H9 (cell line): ENCODE data around the gene CRACR2A. TPM values are rescaled to one million over a fixed set of nuclear protein-coding genes. Genes with fewer than 3 reads are reported as not detected.

Experiments
- DNase-seq: peaks from one replicate; pipeline ENCODE4 v3.0.0-alpha.2; 2017
- H2AFZ ChIP-seq: one replicate; pipeline ENCODE4 v1.6.1; 2013; ENCODE audit warnings: mild to moderate bottlenecking, low read length, control low read depth, moderate library complexity
- H2AK5ac ChIP-seq: 2 replicates; pipeline ENCODE4 v1.6.1; 2013; ENCODE audit warnings: low read length, control low read depth, mixed read lengths; ENCODE audit not compliant: insufficient read length
- H2BK120ac ChIP-seq: one replicate; pipeline ENCODE4 v1.6.1; 2013; ENCODE audit warnings: low read depth, mild to moderate bottlenecking, low read length, control low read depth, inconsistent platforms; ENCODE audit not compliant: poor library complexity, severe bottlenecking
- H2BK12ac ChIP-seq: 2 replicates; pipeline ENCODE4 v1.6.1; 2013; ENCODE audit warnings: low read length, control low read depth, mixed read lengths, low read depth; ENCODE audit not compliant: insufficient read length
- H2BK15ac ChIP-seq: 2 replicates; pipeline ENCODE4 v1.6.1; 2013; ENCODE audit warnings: low read depth, low read length, control low read depth
- H2BK20ac ChIP-seq: one replicate; pipeline ENCODE4 v1.6.1; 2013; ENCODE audit warnings: low read depth, mild to moderate bottlenecking, low read length, control low read depth, inconsistent platforms; ENCODE audit not compliant: poor library complexity, severe bottlenecking
- H2BK5ac ChIP-seq: 2 replicates; pipeline ENCODE4 v1.6.1; 2013; ENCODE audit warnings: low read length, control low read depth, mixed read lengths; ENCODE audit not compliant: insufficient read length
- H3K14ac ChIP-seq: 2 replicates; pipeline ENCODE4 v1.6.1; 2013; ENCODE audit warnings: low read length, control low read depth; ENCODE audit not compliant: insufficient read depth
- H3K18ac ChIP-seq: 2 replicates; pipeline ENCODE4 v1.6.1; 2013; ENCODE audit warnings: low read depth, mild to moderate bottlenecking, mixed read lengths, low read length, control low read depth; ENCODE audit not compliant: insufficient read length
- H3K23ac ChIP-seq: 2 replicates; pipeline ENCODE4 v1.6.1; 2013; ENCODE audit warnings: low read length, control low read depth, mixed read lengths, low read depth; ENCODE audit not compliant: insufficient read length
- H3K23me2 ChIP-seq: 2 replicates; pipeline ENCODE4 v1.6.1; 2013; ENCODE audit warnings: low read depth, mild to moderate bottlenecking, mixed read lengths, low read length, control low read depth; ENCODE audit not compliant: insufficient read length, poor library complexity, severe bottlenecking
- H3K27ac ChIP-seq: 2 replicates; pipeline ENCODE4 v1.5.1; 2013; ENCODE audit warnings: low read length, control low read depth, mixed read lengths, low read depth; ENCODE audit not compliant: insufficient read length
- H3K27me3 ChIP-seq: 2 replicates; pipeline ENCODE4 v1.6.1; 2013; ENCODE audit warnings: low read length, control low read depth, inconsistent platforms; ENCODE audit not compliant: insufficient read depth
- H3K4ac ChIP-seq: 2 replicates; pipeline ENCODE4 v1.6.1; 2013; ENCODE audit warnings: low read depth, mild to moderate bottlenecking, control low read depth, inconsistent platforms, low read length, moderate library complexity
- H3K4me1 ChIP-seq: 2 replicates; pipeline ENCODE4 v1.6.1; 2013; ENCODE audit warnings: low read length, control low read depth, inconsistent platforms; ENCODE audit not compliant: insufficient read depth
- H3K4me2 ChIP-seq: 2 replicates; pipeline ENCODE4 v1.6.1; 2013; ENCODE audit warnings: low read length, control low read depth, mixed read lengths; ENCODE audit not compliant: insufficient read length, insufficient read depth
- H3K56ac ChIP-seq: 2 replicates; pipeline ENCODE4 v1.6.1; 2013; ENCODE audit warnings: low read depth, mild to moderate bottlenecking, mixed read lengths, low read length, control low read depth; ENCODE audit not compliant: insufficient read length
- H3K79me1 ChIP-seq: 2 replicates; pipeline ENCODE4 v1.6.1; 2013; ENCODE audit warnings: low read depth, mild to moderate bottlenecking, moderate library complexity, low read length, control low read depth, inconsistent platforms; ENCODE audit not compliant: insufficient read depth, poor library complexity, severe bottlenecking
- H3K79me2 ChIP-seq: 2 replicates; pipeline ENCODE4 v1.6.1; 2013; ENCODE audit warnings: low read length, control low read depth, inconsistent platforms; ENCODE audit not compliant: insufficient read depth
- H3K9ac ChIP-seq: 2 replicates; pipeline ENCODE4 v1.6.1; 2013; ENCODE audit warnings: low read length, control low read depth, mixed read lengths; ENCODE audit not compliant: insufficient read length; ENCODE audit errors: extremely low read depth
- H3K9me3 ChIP-seq: one replicate; pipeline ENCODE4 v1.6.1; 2013; ENCODE audit warnings: low read depth, low read length, inconsistent platforms; ENCODE audit not compliant: control insufficient read depth
- H3T11ph ChIP-seq: one replicate; pipeline ENCODE4 v1.6.1; 2013; ENCODE audit warnings: mild to moderate bottlenecking, low read length, control low read depth, inconsistent platforms
- H4K20me1 ChIP-seq: one replicate; pipeline ENCODE4 v1.6.1; 2013; ENCODE audit not compliant: control insufficient read depth, insufficient read length, insufficient read depth
- H4K5ac ChIP-seq: 2 replicates; pipeline ENCODE4 v1.6.1; 2013; ENCODE audit warnings: low read depth, mild to moderate bottlenecking, mixed read lengths, low read length, control low read depth; ENCODE audit not compliant: insufficient read length
- H4K8ac ChIP-seq: replicated peaks from 2 replicates; pipeline ENCODE4 v1.6.1; 2013; ENCODE audit warnings: low read length, control low read depth, mixed read lengths, low read depth; ENCODE audit not compliant: insufficient read length
- H4K91ac ChIP-seq: 2 replicates; pipeline ENCODE4 v1.6.1; 2013; ENCODE audit warnings: low read depth, mild to moderate bottlenecking, moderate library complexity, mixed read lengths, low read length, control low read depth; ENCODE audit not compliant: insufficient read length
- H3K27ac Mint-ChIP-seq, 3 experiments: 2 replicates in 2 of 3; 3 replicates in 1 of 3; pipeline ENCODE4 v1.8.0; 2020 to 2021; ENCODE audit warnings: mixed read lengths in 3 of 3, mild to moderate bottlenecking in 1 of 3, moderate library complexity in 1 of 3
- H3K27me3 Mint-ChIP-seq: 2 replicates; pipeline ENCODE4 v1.8.0; 2021; ENCODE audit warnings: low read depth, mild to moderate bottlenecking, moderate library complexity, mixed read lengths
- H3K36me3 Mint-ChIP-seq, 3 experiments: 2 replicates in 2 of 3; 3 replicates in 1 of 3; pipeline ENCODE4 v1.8.0; 2020 to 2021; ENCODE audit warnings: low read depth in 3 of 3, mixed read lengths in 3 of 3; ENCODE audit not compliant: insufficient read depth in 1 of 3
- H3K4me1 Mint-ChIP-seq, 2 experiments: 2 replicates each; pipeline ENCODE4 v1.8.0; 2020; ENCODE audit warnings: mixed read lengths in 2 of 2
- H3K4me3 Mint-ChIP-seq, 2 experiments: 2 replicates in 1 of 2; 3 replicates in 1 of 2; pipeline ENCODE4 v1.8.0; 2020 to 2021; ENCODE audit warnings: mild to moderate bottlenecking in 2 of 2, mixed read lengths in 2 of 2, moderate library complexity in 1 of 2
- H3K9me3 Mint-ChIP-seq, 2 experiments: 2 replicates in 1 of 2; 3 replicates in 1 of 2; pipeline ENCODE4 v1.8.0; 2020; ENCODE audit warnings: mild to moderate bottlenecking in 2 of 2, mixed read lengths in 2 of 2, moderate library complexity in 1 of 2
- CTCF ChIP-seq: fragments of 200-600 bp; sonication (generic); conservative IDR thresholded peaks from 3 replicates; pipeline ENCODE4 v1.8.0; 2021; ENCODE audit warnings: antibody characterized with exemption, mild to moderate bottlenecking
- WGBS: extraction: QIAGEN DNeasy Blood & Tissue Kit; methylation state at CpG from one replicate; pipeline ENCODE4 v1.1.7; 2013; ENCODE audit warnings: missing lambda C conversion rate, low lambda C conversion rate, mixed read lengths; ENCODE audit not compliant: insufficient read length; ENCODE audit errors: extremely low coverage; 5-methylcytosine and 5-hydroxymethylcytosine counted together
- total RNA-seq: library from RNA; stranded (reverse); gene quantifications from 2 replicates; pipeline ENCODE4 v1.2.1, GENCODE V29; 2021

The CRACR2A gene
- total RNA-seq, 1 experiment from 2014 or later = 2.0 TPM

GRCh38 chr12:3732901-3733300 is 20.0 kb downstream of the CRACR2A start:
- H3K4me1 ChIP-seq = no peaks in the 10 kb centered on the region; the same call in 1 of the 2 replicates
- H2BK12ac ChIP-seq = no peak overlapping the region
- peaks cover 27 to 34% of the 10 kb centered on the region in 2 experiments for H3K4me1 Mint-ChIP-seq
- H3K14ac ChIP-seq = no peak overlapping the region; the same call in 1 of the 2 replicates
- no CpG with 5 or more reads among the region's 4 CpGs for WGBS
- H4K8ac ChIP-seq = no peak overlapping the region
- no peak overlapping the region for H3K4ac ChIP-seq
- H3K9me3 Mint-ChIP-seq = no peaks in the 10 kb centered on the region
- H2AFZ ChIP-seq = no peak overlapping the region
- no peak overlapping the region for H3K56ac ChIP-seq
- no peak overlapping the region for H2AK5ac ChIP-seq
- H3T11ph ChIP-seq = no peak overlapping the region
- no peaks in the 10 kb centered on the region for H3K27me3 ChIP-seq
- H3K4me3 Mint-ChIP-seq = no peak overlapping the region
- peaks cover 0 to 2% (median 0%) of the 10 kb centered on the region in 3 experiments; a peak in 1 of 7 replicates for H3K36me3 Mint-ChIP-seq
- no peak overlapping the region for H2BK5ac ChIP-seq
- no peak overlapping the region for H2BK15ac ChIP-seq
- no peak overlapping the region for H3K4me2 ChIP-seq
- no peaks in the 10 kb centered on the region for H3K9me3 ChIP-seq
- peak; percentile 62 for DNase-seq
- TF ChIP-seq CTCF = no peak
- no peaks in the 10 kb centered on the region for H3K79me1 ChIP-seq
- no peak overlapping the region for H2BK20ac ChIP-seq
- no peak overlapping the region for H4K91ac ChIP-seq
- H3K18ac ChIP-seq = no peak overlapping the region
- no peak overlapping the region; a peak in 1 of 7 replicates for H3K27ac Mint-ChIP-seq
- H3K23ac ChIP-seq = no peak overlapping the region
- H3K27me3 Mint-ChIP-seq = no peaks in the 10 kb centered on the region
- H3K23me2 ChIP-seq = no peaks in the 10 kb centered on the region
- H3K9ac ChIP-seq = no peak overlapping the region
- no peaks in the 10 kb centered on the region for H4K20me1 ChIP-seq
- H4K5ac ChIP-seq = no peak overlapping the region
- no peak overlapping the region for H2BK120ac ChIP-seq
- no peak overlapping the region for H3K27ac ChIP-seq
- no peaks in the 10 kb centered on the region for H3K79me2 ChIP-seq
